A549 (cell line): ENCODE measurements around the gene ETNPPL. TPM values are rescaled to one million over a fixed set of nuclear protein-coding genes. Genes with fewer than 3 reads are reported as not detected.

Experiments
- ATAC-seq, 2 experiments: fragments of 200-7000 bp in 1 of 2; fragments of >200 bp in 1 of 2; cut with Nextera tagmentation in 1 of 2; cut with Tn5 transposase in 1 of 2; 3 replicates each; pipeline versions ENCODE4 v1.8.0 to v1.9.1; 2018 to 2020; ENCODE audit warnings: mild to moderate bottlenecking in 1 of 2, moderate library complexity in 1 of 2
- CTCF ChIA-PET: fragments of 300-600 bp; sonication (Branson Sonifier 250); formaldehyde crosslinking; extraction: SDS; loops from one replicate; lab custom pipeline; 2021; ENCODE audit warnings: antibody characterized with exemption, inconsistent platforms; lab: Yijun Ruan, JAX
- POLR2A ChIA-PET: fragments of 350-600 bp; formaldehyde crosslinking; extraction: SDS; loops from one replicate; lab custom pipeline; 2021; ENCODE audit warnings: antibody characterized with exemption, inconsistent platforms; lab: Yijun Ruan, JAX
- DNase-seq, 2 experiments: peaks; one replicate each; pipeline versions ENCODE4 v3.0.0 to v3.0.0-alpha.2; 2011 to 2016; ENCODE audit warnings: low read depth in 1 of 2, low spot score in 1 of 2
- FAIRE-seq: peaks from 2 replicates; lab custom pipeline; 2011; peaks lifted over from hg19 to GRCh38; lab: Jason Lieb, UNC
- H3K27ac ChIP-seq, 2 experiments: fragments of >200 bp; sonication (Bioruptor Twin); formaldehyde crosslinking; 3 replicates each; pipeline ENCODE4 v1.5.1; 2016 to 2017
- H3K4me1 ChIP-seq: fragments of >200 bp; sonication (Bioruptor Twin); formaldehyde crosslinking; 3 replicates; pipeline ENCODE4 v1.6.1; 2016
- H3K4me2 ChIP-seq: fragments of >200 bp; sonication (Bioruptor Twin); formaldehyde crosslinking; 3 replicates; pipeline ENCODE4 v1.6.1; 2016
- H3K4me3 ChIP-seq: fragments of >200 bp; sonication (Bioruptor Twin); formaldehyde crosslinking; 3 replicates; pipeline ENCODE4 v1.5.1; 2016
- H3K9me3 ChIP-seq: fragments of >200 bp; sonication (Bioruptor Twin); formaldehyde crosslinking; 3 replicates; pipeline ENCODE4 v1.6.1; 2016
- CBX8 ChIP-seq: fragments of 200-600 bp; sonication (generic); IDR thresholded peaks from 2 replicates; pipeline ENCODE4 v1.6.1; 2016
- CEBPB ChIP-seq, 2 experiments: fragments of >200 bp in 1 of 2; sonication (Bioruptor Twin) in 1 of 2; formaldehyde crosslinking in 1 of 2; IDR thresholded peaks; 2 replicates each; pipeline ENCODE4 v1.6.1; 2012 to 2016
- CHD4 ChIP-seq: fragments of 200-600 bp; sonication (generic); IDR thresholded peaks from 2 replicates; pipeline ENCODE4 v1.6.1; 2016; ENCODE audit warnings: antibody characterized with exemption, mild to moderate bottlenecking, borderline replicate concordance
- E2F6 ChIP-seq: IDR thresholded peaks from 2 replicates; pipeline ENCODE4 v1.6.1; 2012; ENCODE audit warnings: low read depth, borderline replicate concordance
- ELK1 ChIP-seq: fragments of 150-350 bp; IDR thresholded peaks from 2 replicates; pipeline ENCODE4 v1.6.1; 2014; ENCODE audit warnings: low read depth, mild to moderate bottlenecking, low read length
- ESRRA ChIP-seq: fragments of 150-350 bp; IDR thresholded peaks from 2 replicates; pipeline ENCODE4 v1.6.1; 2014; ENCODE audit warnings: mild to moderate bottlenecking, low read length, borderline replicate concordance
- GATA3 ChIP-seq: IDR thresholded peaks from 2 replicates; pipeline ENCODE4 v1.6.1; 2012; ENCODE audit warnings: borderline replicate concordance
- HOXA7 ChIP-seq: fragments of 250-450 bp; sonication (Bioruptor Pico); IDR thresholded peaks from 2 replicates; pipeline ENCODE4 v1.5.0; 2020; ENCODE audit warnings: mild to moderate bottlenecking, moderate library complexity
- HOXB13 ChIP-seq: fragments of 250-450 bp; sonication (Bioruptor Pico); IDR thresholded peaks from 2 replicates; pipeline ENCODE4 v1.5.0; 2020; ENCODE audit warnings: low read depth, mild to moderate bottlenecking, moderate library complexity
- JUN ChIP-seq, 2 experiments: fragments of >200 bp; sonication (Bioruptor Twin); formaldehyde crosslinking; IDR thresholded peaks; 2 replicates in 1 of 2; 3 replicates in 1 of 2; pipeline ENCODE4 v1.6.1; 2016 to 2017
- KDM1A ChIP-seq: fragments of 200-600 bp; sonication (generic); IDR thresholded peaks from 2 replicates; pipeline ENCODE4 v1.6.1; 2016; ENCODE audit warnings: low read depth, mild to moderate bottlenecking
- MAFK ChIP-seq: fragments of 450-650 bp; IDR thresholded peaks from 2 replicates; pipeline ENCODE4 v1.6.1; 2014; ENCODE audit not compliant: partially characterized antibody
- NPAS2 ChIP-seq: fragments of 250-450 bp; sonication (Bioruptor Pico); IDR thresholded peaks from 2 replicates; pipeline ENCODE4 v1.8.0; 2022; ENCODE audit warnings: mild to moderate bottlenecking, moderate library complexity, borderline replicate concordance
- PHF8 ChIP-seq: fragments of 200-600 bp; sonication (generic); IDR thresholded peaks from 2 replicates; pipeline ENCODE4 v1.6.1; 2016; ENCODE audit warnings: low read depth, mild to moderate bottlenecking, antibody characterized with exemption, moderate library complexity, borderline replicate concordance
- POLR2A ChIP-seq: IDR thresholded peaks from 2 replicates; pipeline ENCODE4 v1.6.1; 2012; ENCODE audit warnings: mild to moderate bottlenecking, low read length
- RAD21 ChIP-seq, 2 experiments: fragments of >200 bp in 1 of 2; sonication (Bioruptor Twin) in 1 of 2; formaldehyde crosslinking in 1 of 2; IDR thresholded peaks in 1 of 2; conservative IDR thresholded peaks in 1 of 2; 2 replicates in 1 of 2; 3 replicates in 1 of 2; pipeline ENCODE4 v1.6.1; 2012 to 2018; ENCODE audit warnings: inconsistent platforms in 1 of 2
- RARB ChIP-seq: fragments of 250-450 bp; sonication (Bioruptor Pico); IDR thresholded peaks from 2 replicates; pipeline ENCODE4 v1.8.0; 2021; ENCODE audit warnings: mild to moderate bottlenecking, moderate library complexity
- RNF2 ChIP-seq: fragments of 200-600 bp; sonication (generic); IDR thresholded peaks from 2 replicates; pipeline ENCODE4 v1.6.1; 2016; ENCODE audit warnings: low read depth, mild to moderate bottlenecking, antibody characterized with exemption, moderate library complexity, borderline replicate concordance
- TFCP2L1 ChIP-seq: fragments of 250-450 bp; sonication (Bioruptor Pico); IDR thresholded peaks from 2 replicates; pipeline ENCODE4 v1.5.0; 2021; ENCODE audit warnings: mild to moderate bottlenecking
- WGBS: methylation state at CpG from one replicate; pipeline ENCODE4 v1.1.6; 2017; ENCODE audit errors: missing lambda C conversion rate; 5-methylcytosine and 5-hydroxymethylcytosine counted together
- polyA minus RNA-seq: library from RNA; depleted of rRNA, polyadenylated mRNA; stranded (reverse); fragments of >200 nt; gene quantifications from 2 replicates; pipeline ENCODE4 v1.2.3, GENCODE V29; 2011; rRNA and poly(A)+ RNA removed
- polyA plus RNA-seq, 4 experiments: library from polyadenylated mRNA; depleted of rRNA in 3 of 4; stranded (reverse); fragments of >200 nt; fragmentation: RNase III in 1 of 4; extraction: RNeasy Plus Mini Kit Qiagen cat#74134 plus additional on column Dnase treatment in 1 of 4; gene quantifications; 2 replicates in 3 of 4; 3 replicates in 1 of 4; pipeline ENCODE4 v1.2.3, GENCODE V29; 2011 to 2017
- TF ChIP-seq, protein P1 (sequence below): fragments of 250-450 bp; sonication (Bioruptor Pico); IDR thresholded peaks from 2 replicates; pipeline ENCODE4 v1.5.0; 2020; ENCODE audit warnings: low read depth, mild to moderate bottlenecking, moderate library complexity
- TF ChIP-seq, protein P2 (sequence below): fragments of 250-450 bp; sonication (Bioruptor Pico); IDR thresholded peaks from 2 replicates; pipeline ENCODE4 v1.5.0; 2021; ENCODE audit warnings: mild to moderate bottlenecking, moderate library complexity, borderline replicate concordance
- TF ChIP-seq, protein P3 (sequence below): fragments of >200 bp; sonication (Bioruptor Twin); formaldehyde crosslinking; IDR thresholded peaks from 3 replicates; pipeline ENCODE4 v1.6.1; 2016

ETNPPL gene
- not detected in 2 replicates for polyA plus RNA-seq (2011; rRNA removed)
- 0.07 TPM in 1 of 2 replicates, not detected in the other for polyA plus RNA-seq (2012; cell fraction: cytosol; rRNA removed)
- polyA plus RNA-seq (2012; cell fraction: nucleus; rRNA removed): not detected in 2 replicates
- 0.05 TPM in 1 of 3 replicates, not detected in the others for polyA plus RNA-seq (2017; fragmentation: RNase III; extraction: RNeasy Plus Mini Kit Qiagen cat#74134 plus additional on column Dnase treatment)
- polyA minus RNA-seq: not detected in 2 replicates

DNA sequence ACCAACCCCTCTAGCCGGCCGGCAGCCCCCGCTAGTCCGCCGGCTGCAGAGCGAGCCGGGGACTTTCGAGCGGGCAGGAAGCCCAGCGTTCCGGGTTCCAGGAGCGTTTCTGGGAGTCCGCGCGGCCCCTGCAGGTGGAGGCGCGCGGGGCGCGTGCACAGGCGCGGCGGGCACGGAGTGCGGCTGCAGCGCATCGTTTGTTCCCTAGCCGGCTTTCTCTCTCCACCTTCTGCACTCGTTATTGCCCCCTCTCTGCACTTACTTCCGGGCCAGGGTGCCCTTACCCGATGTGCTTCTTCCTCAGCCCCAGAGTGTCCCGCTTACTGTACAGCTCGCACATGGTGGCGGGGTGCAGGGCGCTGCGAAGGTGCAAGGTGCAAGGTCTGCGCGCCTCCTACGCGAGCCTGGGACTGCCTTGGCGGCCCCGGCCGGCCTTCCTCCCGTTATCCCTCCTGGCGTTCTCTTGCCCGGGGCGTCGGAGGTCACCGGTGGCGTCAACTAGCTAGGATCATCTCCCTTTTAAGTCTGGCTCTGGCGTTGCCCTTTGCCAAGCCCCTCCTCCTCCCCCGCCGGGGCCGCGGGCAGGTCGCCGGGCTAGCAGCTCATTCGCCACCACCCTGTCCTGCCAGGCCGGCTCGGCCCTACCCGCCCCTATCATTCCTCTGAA, at the start of gene ETNPPL:
TSS of gene ETNPPL (minus strand) at position 495 of the 667 bp plus-strand sequence. CDS start at position 340, 155 bp downstream.
- 3% methylated on average over 28 of the region's 61 CpGs for WGBS
- POLR2A ChIA-PET: no interaction called here
- TF ChIP-seq JUN (IDR thresholded peaks at IDR 0.05): no peak
- TF ChIP-seq RNF2: 0 out of 2 replicates have a peak, but pooled peaks have one; percentile 7
- peak within 1 kb of the TSS; percentile 52 for H3K4me3 ChIP-seq
- H3K27ac ChIP-seq: peak within 1 kb of the TSS in 1 of 2 experiments; percentile 34; a peak in 1 of 6 replicates
- peak; percentile 81 to 88 for ATAC-seq
- DNase-seq: peak in 1 of 2 experiments; percentile 2
- H3K9me3 ChIP-seq: no peaks in the 10 kb centered on the region
- no peaks in the 10 kb centered on the region for H3K4me1 ChIP-seq
- FAIRE-seq: no peak
- CTCF ChIA-PET: interaction anchor here (1.4 kb wide), 1 partner anchor 12 kb away, joined by 3 read pairs; no protein-coding TSS in a partner anchor
- H3K4me2 ChIP-seq: peak within 1 kb of the TSS; percentile 94

GRCh38 chr4:108811486-108811885, 48.6 kb upstream of the ETNPPL start:
- TF ChIP-seq PHF8: no peak
- TF ChIP-seq POLR2A: no peak
- TF ChIP-seq KDM1A: no peak
- no peak for TF ChIP-seq TFCP2L1 (CRISPR knock-in tag)
- TF ChIP-seq MAFK: no peak
- no peak for TF ChIP-seq RARB (CRISPR knock-in tag)
- no peak for TF ChIP-seq ESRRA
- TF ChIP-seq, protein P1, sequence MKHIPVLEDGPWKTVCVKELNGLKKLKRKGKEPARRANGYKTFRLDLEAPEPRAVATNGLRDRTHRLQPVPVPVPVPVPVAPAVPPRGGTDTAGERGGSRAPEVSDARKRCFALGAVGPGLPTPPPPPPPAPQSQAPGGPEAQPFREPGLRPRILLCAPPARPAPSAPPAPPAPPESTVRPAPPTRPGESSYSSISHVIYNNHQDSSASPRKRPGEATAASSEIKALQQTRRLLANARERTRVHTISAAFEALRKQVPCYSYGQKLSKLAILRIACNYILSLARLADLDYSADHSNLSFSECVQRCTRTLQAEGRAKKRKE: no peak
- no peak for TF ChIP-seq ELK1
- TF ChIP-seq CHD4: no peak
- TF ChIP-seq, all 56 proteins: peak for 0
- WGBS: 4% methylated on average over 1 of the region's 1 CpG
- FAIRE-seq: no peak
- ATAC-seq: no peak
- no peak overlapping the region for H3K27ac ChIP-seq
- no peak overlapping the region for H3K4me2 ChIP-seq
- no peaks in the 10 kb centered on the region for H3K9me3 ChIP-seq
- ChIA-PET POLR2A (no interaction called here), CTCF (no interaction called here)
- no peak overlapping the region for H3K4me3 ChIP-seq
- DNase-seq: no peak
- no peaks in the 10 kb centered on the region for H3K4me1 ChIP-seq

- DNase-seq (no peak), ATAC-seq (no peak), FAIRE-seq (no peak)
- ChIA-PET POLR2A (no interaction called here), CTCF (no interaction called here)
- no peaks in the 10 kb centered on the region for H3K9me3 ChIP-seq
- H3K4me3 ChIP-seq: no peak overlapping the region
- no peak for TF ChIP-seq RNF2
- no peak for TF ChIP-seq JUN (IDR thresholded peaks at IDR 0.05)
- no peak overlapping the region for H3K27ac ChIP-seq
- WGBS: 3% methylated on average over 1 of the region's 1 CpG
- H3K4me1 ChIP-seq: no peaks in the 10 kb centered on the region
- H3K4me2 ChIP-seq: no peak overlapping the region
These were observed 47.2 kb upstream of the ETNPPL start for GRCh38 chr4:108810087-108810486.

GRCh38 chr4:108804648-108805273, 41.9 kb upstream of the ETNPPL start:
- ATAC-seq (no peak), DNase-seq (no peak), FAIRE-seq (no peak)
- POLR2A ChIA-PET: no interaction called here
- WGBS: 35% methylated on average over 5 of the region's 5 CpGs
- CTCF ChIA-PET: no interaction called here
- no peaks in the 10 kb centered on the region for H3K4me1 ChIP-seq
- H3K4me2 ChIP-seq: no peak overlapping the region
- no peaks in the 10 kb centered on the region for H3K9me3 ChIP-seq
- H3K27ac ChIP-seq: no peak overlapping the region
- H3K4me3 ChIP-seq: no peak overlapping the region
- TF ChIP-seq PHF8 (no peak), HOXB13 (CRISPR knock-in tag) (no peak), RAD21 (conservative IDR thresholded peaks at IDR 0.05 in 1 of 2, IDR thresholded peaks at IDR 0.05 in 1 of 2) (no peak), RNF2 (no peak), E2F6 (no peak), GATA3 (no peak), CEBPB (IDR thresholded peaks at IDR 0.05) (no peak), NPAS2 (CRISPR knock-in tag) (no peak), HOXA7 (CRISPR knock-in tag) (no peak), CBX8 (no peak)
- TF ChIP-seq, protein P2, sequence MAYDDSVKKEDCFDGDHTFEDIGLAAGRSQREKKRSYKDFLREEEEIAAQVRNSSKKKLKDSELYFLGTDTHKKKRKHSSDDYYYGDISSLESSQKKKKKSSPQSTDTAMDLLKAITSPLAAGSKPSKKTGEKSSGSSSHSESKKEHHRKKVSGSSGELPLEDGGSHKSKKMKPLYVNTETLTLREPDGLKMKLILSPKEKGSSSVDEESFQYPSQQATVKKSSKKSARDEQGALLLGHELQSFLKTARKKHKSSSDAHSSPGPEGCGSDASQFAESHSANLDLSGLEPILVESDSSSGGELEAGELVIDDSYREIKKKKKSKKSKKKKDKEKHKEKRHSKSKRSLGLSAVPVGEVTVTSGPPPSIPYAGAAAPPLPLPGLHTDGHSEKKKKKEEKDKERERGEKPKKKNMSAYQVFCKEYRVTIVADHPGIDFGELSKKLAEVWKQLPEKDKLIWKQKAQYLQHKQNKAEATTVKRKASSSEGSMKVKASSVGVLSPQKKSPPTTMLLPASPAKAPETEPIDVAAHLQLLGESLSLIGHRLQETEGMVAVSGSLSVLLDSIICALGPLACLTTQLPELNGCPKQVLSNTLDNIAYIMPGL (CRISPR knock-in tag): no peak
- TF ChIP-seq, protein P3, sequence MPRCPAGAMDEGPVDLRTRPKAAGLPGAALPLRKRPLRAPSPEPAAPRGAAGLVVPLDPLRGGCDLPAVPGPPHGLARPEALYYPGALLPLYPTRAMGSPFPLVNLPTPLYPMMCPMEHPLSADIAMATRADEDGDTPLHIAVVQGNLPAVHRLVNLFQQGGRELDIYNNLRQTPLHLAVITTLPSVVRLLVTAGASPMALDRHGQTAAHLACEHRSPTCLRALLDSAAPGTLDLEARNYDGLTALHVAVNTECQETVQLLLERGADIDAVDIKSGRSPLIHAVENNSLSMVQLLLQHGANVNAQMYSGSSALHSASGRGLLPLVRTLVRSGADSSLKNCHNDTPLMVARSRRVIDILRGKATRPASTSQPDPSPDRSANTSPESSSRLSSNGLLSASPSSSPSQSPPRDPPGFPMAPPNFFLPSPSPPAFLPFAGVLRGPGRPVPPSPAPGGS: no peak
